GM04504 (cell line): ENCODE results near the gene SLC25A51.
"Not testable (repeated sequence)": the region's sequence is repeated elsewhere in the genome, so short reads cannot be mapped to it uniquely, and the experiment has no call there.

ENCODE experiments used
- DNase-seq: peaks from one replicate; pipeline ENCODE4 v3.0.0-alpha.2; 2012; ENCODE audit warnings: low read depth

The SLC25A51 gene

DNA sequence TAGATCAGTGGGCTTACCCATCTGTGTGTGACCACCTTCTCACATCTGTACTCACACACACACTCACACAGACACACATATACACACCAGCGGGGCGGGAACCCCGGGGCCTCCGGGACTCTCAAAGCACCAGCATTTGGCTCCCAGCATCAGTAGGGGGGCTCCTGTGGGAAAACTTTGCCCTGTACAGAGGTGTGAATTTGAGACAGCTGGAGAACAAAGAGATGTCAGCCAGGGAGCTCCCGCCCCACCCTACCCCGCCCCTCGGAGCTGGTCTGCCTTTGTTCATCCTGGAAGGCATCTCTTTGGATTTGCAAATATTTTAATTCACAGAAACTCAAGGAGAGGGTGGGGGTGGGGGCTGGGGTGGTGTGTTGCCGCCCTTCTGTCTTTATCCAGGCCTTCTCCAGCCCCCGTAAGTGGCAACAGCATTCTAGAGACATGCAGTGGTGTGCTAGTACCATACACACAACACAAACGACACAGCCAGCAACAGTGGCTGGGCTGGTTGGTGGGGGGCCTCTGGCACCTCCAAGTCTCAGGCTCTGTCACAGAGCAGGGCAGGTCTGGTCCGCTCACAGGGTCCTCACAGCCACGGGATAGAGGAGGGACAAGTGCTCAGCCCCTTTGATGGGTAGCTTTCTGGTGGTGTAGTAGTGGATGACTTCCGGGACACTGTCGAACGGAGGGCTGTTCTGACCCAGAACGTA lies 15.5 kb upstream of the SLC25A51 start:
- DNase-seq, result no peak

DNA sequence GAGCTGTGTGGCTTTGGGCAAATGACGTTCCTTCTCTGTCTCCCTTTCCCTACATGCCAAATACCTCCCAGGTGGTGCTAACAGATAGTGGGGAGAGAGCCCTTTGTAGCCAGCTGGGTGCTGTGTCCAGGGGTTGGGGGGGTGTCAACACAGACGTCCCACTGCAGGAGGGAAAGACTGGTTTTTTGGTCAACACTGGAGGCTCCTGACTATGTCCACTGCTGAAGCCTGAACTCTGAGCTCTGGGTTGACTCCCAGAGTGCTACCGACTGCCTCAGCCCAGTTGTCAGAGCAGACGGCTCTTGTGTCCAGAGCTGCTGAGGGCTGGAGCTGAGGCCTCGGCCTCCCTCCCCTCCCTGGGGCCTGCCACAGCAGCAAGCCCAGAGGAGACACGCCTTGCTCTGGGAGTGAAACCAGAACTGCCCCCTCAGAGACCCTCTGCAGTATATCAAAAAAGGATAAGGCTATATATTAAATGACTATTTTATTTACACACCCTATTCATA lies 14.8 kb upstream of the SLC25A51 start:
- DNase-seq, result no peak

DNA sequence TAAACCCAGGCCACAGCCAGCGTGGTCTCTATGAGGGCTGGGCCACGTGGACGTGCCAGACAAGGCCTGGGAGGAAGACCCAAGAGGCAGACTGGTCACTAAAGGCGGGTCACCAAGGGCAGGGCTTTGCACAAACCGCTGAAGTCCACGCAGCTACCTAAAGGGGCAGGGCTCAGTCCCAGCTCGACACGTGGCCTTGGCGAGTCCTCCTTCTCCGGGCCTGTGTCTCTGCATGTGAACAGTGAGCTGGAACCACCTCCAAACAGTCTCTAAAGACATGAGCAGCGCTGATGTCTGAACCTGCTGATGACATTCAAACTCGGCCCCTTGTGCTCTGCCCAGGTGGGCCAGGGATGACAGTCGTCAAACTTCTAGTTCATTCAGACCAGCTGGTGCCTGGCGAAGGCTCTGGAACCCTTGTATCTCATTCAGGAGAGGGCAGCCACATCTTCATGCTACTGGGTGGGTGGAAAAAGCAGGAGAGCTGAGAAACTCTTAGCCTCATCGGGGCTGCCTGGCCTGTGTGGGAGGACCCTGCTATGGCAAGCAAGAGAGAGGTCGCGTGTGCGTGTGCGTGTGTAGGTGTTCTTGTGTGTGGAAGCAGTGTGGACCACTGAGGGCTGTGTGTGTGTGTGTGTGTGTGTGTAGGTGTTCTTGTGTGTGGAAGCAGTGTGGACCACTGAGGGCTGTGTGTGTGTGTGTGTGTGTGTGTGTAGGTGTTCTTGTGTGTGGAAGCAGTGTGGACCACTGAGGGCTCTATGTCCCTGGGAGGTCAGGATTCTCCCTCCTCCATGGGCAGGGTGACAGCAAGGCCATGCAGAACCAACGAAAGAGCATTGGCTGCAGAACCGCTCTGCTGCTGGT lies 14.1 kb upstream of the SLC25A51 start:
- no peak for DNase-seq

DNA sequence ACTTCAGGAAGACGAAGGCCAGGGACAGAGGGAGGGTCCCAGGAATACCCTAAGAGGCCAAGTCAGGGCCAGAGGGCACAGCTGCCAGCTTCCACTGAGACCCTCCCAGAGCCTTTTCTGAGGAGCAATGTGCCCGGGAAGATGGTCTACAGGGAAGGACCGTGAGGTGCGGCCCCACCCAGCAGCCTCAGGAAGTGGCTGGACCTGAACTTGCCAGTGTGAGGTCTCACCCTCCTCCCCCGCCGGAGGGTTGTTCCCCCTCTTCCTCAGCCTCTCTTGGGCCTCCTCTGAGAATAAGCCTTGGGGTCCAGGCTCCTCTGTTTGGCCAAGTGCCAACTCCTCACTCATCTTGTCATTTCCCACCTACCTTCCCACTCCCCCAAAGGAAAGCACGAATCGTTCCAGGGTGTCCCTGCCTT lies 13.4 kb upstream of the SLC25A51 start:
- DNase-seq, result no peak

DNA sequence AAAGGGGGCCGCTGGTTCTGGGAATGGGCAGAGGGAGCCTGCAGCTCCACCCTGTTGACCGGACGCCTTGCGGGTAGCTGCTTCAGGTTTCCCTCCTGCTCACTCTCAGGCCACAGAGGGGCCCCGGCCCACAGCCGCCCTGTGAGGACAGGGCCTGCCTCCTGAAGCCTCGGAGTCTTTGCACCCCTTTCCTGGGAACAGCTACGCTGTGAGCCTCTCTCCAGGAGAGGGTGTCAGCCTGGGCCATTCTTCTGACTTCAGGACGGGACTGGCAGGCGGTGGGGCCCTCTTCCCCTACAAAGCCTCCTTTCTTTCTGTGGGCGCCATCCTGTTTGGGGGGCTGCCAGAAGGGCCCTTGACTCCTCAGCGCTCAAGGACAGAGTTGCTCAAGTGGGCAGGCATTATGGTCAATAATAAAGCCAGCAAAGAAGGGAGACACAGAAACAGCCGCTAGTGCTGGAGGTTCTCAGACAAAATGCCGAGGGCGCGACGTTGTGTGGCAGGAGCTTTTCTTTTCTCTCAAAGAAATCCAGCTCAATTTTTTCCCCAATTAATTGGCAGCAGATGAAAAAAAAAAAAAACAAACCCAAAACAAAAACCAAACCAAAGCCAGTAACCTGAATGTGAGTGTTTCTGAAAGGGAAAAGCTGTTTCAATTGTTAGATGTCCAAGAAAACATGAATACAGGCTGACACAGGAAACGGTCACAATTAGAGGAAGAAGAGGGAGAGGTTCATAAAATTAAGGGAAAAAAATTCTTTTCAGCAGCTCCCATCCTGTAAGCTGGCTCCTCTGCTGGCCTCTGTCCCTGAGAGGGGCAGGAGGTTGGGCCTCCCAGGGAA lies 12.8 kb upstream of the SLC25A51 start:
- no peak for DNase-seq

DNA sequence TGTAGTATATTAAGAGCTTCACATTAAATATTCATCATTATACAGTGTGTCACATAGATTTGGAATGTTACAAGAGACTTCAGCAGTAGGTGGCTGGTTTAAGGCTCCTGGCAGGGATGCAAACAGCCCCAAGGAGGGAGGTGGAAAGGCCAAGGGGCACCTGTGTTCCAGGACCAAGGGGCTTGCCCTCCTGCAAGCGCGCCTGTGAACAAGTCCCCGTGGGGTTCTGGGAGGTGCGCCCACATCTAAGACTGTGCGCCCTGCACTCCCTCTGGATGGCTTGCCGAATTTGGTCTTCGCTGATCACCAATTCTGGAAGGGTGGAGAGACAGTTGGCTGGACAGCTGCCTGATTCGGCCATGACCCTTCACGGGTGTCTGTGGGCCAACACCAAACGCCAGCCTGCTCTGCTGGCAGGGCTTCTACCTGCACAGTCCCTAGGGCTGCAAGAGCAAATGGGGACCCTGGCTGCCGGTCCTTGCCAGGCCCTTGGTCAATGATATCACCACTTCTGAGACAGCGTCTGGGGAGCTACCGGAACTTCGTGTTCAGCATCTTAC lies 12.1 kb upstream of the SLC25A51 start:
- no peak for DNase-seq

DNA sequence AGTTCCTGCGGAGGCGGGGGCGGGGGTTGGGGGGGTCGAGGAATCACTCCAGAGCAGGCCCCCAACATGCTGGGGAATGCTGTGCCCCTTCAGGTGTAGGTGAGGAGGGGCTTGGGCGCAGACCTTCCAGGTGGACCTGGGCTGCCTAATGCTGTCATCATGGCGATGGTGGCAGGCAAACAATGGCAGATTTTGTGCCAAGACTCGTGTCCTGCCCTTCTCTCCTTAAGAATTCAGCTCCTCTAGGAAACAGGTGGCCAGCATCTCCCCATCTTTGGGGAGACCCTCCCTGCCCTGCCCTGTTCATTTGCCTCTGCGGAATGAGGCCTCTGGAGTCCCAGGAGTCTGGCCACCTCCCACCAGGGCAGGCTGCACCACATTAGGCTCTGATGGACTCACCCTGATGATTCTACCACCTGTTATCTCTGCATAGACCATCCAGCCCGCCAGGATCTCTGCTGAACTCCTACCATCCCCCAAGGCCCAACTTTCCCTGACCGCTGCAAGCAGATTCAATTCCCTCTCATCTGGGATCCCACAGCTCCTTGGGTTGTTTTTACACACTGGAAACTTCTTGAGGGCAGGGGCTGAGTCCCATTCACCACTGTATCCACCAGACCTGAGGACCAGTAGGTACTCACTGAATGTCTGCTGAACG lies 10.9 kb upstream of the SLC25A51 start:
- DNase-seq, result no peak

DNA sequence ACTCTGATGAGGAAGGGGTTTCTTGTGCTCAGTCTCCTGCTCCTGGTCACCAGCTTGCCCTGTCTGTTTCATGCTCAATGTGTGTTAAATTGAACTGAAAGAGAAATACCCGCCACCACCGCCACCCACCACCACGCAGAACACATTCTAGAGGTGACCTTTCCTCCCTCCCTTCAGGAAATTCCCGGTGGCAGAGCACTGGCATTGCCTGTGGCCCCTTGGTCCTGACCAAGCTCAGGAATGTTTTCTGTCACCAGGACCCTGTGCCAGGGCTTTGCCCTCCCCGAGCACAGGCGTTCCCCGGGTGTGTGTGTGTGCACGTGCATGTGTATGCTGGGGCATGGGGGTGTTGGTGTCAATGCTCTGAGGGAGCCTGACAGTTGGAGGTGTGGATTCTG lies 10.2 kb upstream of the SLC25A51 start:
- DNase-seq, result no peak

DNA sequence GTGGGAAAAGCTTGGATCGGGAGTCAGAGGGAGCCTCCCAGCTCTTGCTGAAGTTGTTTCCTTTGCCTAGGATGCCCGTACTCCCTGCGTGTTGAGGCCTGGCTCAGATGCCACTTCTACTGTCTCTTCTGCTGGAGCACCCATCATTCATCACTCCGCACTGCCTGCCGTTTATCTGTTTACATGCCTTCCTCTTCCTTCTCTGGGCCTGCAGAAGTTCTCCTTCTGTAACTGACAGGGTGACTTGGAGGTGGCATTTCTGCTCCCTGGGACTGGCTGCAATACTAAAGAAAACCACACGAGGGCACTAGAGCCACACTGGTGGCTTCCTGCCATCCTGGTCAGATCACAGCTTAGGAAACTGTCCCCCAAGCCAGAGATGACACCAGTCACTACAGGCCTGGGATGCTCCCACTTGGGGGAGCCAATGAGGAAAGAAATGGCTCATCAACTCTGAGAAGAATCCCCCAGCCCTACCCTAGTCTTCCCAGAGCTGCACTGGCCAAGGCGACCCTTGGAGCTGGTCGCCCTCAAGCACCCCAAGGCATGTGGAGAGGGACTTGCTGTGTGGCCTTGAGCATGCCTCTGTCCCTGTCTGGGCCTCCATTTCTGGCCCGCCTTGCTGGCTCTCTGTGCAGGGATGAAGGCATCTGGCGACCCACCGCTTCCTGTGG lies 9.7 kb upstream of the SLC25A51 start:
- DNase-seq, result peak; percentile 62

DNA sequence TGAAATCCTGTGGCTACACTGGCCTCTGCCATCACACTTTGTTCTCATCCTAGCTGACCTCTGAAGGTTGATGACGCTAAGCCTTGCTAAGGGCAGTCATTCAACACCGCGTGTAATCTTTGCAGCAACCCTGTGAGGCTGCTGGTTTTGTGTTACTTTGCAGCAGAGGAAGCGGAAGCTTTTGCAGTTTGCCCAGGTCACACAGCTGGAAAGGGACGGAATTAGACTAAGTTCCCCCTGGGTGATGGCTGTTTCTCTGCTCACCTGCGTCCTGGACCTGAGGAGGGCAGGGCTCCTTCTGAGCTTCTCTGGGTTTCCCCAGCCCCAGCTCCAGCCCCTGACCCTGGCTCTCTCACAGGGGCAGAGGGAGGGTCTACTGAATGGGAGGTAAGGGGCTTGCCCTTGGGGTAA lies 7.3 kb upstream of the SLC25A51 start:
- DNase-seq, result no peak

DNA sequence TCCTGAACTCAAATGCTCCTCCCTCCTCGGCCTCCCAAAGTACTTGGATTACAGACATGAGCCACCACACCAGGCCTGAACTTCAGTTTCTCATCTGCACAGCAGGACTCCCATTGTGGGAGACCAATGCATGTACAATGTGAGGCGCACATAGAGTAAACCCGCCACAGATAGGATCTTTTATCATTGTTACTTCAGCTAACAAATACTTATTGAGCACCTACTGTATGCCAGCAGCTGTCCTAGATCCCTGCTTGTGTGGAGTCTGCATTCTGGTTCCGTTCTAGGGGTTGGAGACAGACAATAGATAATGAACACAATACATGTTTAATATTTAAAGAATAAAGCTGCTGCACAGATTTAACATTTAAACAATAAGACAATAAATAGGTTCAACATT lies 6.3 kb upstream of the SLC25A51 start:
- no peak for DNase-seq

DNA sequence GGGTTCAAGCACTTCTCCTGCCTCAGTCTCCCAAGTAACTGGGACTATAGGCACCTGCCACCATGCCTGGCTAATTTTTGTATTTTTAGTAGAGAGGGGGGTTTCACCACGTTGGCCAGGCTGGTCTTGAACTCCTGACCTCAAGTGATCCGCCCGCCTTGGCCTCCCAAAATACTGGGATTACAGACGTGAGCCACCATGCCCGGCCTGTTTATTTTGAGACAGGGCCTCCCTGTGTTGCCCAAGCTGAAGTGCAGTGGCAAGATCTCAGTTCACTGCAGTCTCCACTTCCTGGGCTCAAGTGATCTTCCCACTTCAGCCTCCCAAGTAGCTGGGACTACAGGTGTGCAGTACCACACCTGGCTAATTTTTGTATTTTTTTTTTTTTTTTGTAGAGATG lies 5.9 kb upstream of the SLC25A51 start:
- DNase-seq, result not testable (repeated sequence)

DNA sequence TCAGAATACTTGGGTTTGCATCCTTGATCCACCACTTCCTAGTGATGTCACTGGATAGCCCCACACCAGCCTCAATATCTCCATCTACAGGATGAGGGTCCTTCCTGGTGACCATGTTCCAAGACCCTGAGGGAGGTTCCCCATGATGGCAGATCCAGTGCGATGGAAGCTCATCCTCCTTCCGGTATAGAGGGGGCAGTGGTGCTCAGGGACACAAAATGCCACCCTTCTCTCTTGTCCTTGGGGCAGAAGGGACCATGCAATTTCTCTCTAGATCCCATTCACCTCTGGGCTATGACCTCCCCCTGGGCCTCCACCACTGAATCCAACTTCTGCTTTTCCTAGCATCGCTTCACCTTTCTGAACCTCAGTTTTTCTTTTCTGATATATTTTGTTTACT lies 5.4 kb upstream of the SLC25A51 start:
- DNase-seq, result no peak

DNA sequence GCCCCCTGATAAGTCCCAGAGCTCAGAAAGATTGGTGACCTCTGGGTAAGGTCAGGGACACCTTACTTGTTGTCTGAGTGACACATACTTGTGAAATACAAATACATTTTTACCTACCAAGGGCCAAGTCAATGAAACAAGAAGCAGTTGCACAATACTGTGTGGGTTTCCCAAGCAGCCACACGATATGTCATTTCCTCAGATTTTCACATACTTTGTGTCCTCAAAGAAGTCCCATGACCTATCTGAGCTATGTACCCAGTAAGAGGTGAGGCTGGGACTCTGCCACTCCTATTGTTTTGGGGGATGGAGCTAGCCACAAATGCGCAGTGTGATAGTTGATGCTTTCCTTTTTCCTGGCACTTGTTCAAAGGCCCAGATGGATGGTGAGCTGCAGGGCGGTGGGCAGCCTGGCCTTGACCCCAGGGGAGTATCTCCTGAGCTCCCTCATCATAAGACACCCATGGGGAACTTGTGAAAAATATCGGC lies 4.8 kb upstream of the SLC25A51 start:
- DNase-seq, result peak; percentile 34

DNA sequence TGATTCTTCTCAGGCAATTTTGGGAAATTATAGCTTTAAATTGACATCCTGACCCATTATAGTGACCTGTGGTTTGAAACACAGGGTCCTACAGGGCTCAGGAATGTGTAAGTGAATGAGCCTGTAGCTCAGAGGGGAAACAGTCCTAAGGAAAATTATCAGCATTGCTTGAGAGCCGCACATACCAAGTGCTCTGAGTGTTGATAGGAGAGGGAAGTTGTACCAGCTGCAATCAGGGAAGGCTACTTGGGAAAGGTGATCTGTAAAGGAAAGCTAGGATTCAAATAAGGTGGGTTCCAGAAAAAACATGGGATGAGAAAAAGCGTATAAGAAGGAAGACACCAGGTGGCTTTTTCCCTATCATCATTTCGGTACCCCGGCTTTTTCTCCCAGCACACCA lies 4.4 kb upstream of the SLC25A51 start:
- DNase-seq, result no peak

DNA sequence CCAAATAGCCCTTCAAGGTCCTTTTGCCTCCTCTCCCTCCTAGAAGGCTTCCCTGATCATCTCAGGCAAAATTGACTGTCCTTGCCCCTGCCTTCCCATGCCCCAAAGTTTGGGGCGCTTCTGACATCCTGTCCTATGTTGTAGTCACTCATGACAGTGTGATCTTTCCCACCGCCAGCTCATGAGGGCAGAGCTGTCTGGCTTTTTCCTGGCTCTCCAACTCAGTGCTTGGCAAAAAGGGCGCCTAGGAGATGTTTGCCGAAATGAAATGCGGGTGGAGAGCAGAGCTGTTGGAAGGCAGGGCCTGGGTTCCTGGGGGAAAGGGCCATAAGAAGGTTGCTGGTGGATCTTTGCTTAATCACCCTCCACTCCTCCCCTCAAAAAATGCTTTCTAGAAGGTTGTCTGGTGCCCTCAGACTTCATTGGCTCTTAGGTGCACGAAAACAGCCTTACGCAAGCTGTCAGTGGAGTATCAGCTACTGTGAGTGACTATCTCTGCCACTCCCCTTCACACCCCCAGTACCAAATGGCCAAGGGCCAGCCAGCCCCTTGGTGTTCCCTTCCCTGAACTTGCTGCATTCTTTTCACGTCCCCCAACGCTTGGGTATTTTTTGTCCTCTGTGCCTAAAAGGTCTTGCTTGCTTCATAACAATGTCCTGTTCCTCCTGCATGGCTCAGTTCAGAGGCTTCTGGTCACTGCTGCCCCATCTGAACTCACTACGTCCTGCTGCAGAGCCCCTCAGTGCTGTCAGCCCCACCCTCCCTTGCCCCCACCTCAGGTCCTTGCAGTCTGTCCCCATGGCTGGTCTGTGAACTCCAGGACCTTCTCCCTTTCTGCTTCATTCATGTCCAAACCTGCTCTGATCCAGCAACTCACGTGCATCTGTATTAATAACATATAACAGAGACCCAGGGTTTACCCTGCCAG lies 2.6 kb upstream of the SLC25A51 start:
- DNase-seq, result no peak

DNA sequence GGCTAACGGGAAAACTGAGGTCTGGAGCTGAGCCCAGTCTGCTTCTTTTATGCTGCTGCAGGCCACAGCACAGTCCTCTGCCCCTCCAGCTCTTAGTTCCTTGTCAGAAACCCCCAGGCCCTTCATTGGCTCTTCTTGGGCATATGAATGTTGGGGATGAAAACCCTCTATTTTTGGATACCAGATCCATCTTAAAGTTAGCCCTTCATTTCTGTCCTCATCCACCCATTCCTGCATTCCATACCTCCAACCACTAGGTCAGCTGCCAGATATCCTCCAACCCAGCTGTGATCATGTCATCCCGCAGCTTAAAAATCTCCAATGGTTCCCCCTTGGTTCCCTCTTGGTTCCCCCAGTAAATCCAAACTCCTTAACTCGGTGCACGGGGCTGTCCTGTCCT lies 1.8 kb upstream of the SLC25A51 start:
- DNase-seq, result no peak

DNA sequence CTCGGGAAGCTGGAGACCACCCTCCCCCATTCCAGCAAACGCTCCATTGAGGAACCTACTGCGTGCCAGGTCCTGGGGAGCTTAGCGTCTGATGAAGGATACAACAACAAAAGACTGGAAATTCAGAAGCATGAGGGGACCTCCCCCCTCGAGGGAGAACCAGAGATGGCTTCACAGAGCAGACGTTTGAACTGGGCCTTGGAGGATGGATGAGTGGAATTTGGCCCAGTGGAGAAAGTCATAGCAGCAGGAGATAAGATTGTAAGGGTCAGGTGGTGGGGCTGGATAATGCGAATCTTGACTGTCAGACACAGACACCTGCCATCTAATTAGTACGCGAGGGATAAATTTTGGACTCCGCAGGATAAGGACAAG lies 1.2 kb upstream of the SLC25A51 start:
- no peak for DNase-seq

DNA sequence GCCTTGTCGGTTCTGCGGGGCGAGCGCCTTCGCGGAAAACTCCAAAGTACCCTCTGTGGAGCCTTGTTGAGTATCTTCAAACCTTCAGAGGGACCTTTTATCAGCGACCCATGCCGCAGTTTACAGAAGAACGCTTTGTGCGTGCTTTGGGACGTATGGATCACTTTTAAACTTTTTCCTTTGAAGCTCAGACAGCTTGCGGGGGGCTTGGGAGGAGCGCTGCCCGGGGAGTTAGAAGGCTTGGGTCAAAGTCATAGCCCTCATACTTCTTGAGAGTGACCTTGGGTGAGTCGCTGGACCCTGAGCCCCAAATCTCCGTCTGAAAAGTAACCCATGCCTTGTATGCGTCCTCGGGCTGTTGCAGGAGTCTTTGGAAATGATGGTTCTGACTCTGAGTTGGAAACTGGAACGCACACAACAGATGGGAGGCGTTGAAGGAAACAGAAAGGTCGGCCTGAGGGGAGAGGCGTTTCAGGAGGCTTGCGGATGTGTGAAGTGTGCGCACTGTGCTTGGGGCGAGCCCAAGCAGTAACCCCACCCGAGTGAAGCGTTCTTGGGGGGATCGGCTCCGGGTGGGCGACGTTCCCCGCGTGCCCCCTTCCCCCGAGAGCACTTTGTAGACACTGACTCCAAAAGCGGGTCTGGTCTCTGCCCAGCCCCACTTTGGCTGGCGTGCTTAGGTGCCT lies 661 bp upstream of the SLC25A51 start:
- DNase-seq, result no peak
